Dermis microvascular lymphatic vessel endothelial cell (primary cell): ENCODE data around the gene MYCBPAP. TPM values are rescaled to one million over a fixed set of nuclear protein-coding genes. Genes with fewer than 3 reads are reported as not detected.

Experiments
- DNase-seq, 2 donors: peaks; one replicate each; pipeline versions ENCODE4 v3.0.0 to v3.0.0-alpha.2; 2010; ENCODE audit warnings: low read depth in 2 of 2
- total RNA-seq: library from RNA; depleted of rRNA; stranded (reverse); fragments of >200 nt; gene quantifications from 2 replicates; pipeline ENCODE4 v1.2.1, GENCODE V29; 2014

The MYCBPAP gene
- total RNA-seq, 1 donor from 2014 or later: 0.26 TPM

DNA sequence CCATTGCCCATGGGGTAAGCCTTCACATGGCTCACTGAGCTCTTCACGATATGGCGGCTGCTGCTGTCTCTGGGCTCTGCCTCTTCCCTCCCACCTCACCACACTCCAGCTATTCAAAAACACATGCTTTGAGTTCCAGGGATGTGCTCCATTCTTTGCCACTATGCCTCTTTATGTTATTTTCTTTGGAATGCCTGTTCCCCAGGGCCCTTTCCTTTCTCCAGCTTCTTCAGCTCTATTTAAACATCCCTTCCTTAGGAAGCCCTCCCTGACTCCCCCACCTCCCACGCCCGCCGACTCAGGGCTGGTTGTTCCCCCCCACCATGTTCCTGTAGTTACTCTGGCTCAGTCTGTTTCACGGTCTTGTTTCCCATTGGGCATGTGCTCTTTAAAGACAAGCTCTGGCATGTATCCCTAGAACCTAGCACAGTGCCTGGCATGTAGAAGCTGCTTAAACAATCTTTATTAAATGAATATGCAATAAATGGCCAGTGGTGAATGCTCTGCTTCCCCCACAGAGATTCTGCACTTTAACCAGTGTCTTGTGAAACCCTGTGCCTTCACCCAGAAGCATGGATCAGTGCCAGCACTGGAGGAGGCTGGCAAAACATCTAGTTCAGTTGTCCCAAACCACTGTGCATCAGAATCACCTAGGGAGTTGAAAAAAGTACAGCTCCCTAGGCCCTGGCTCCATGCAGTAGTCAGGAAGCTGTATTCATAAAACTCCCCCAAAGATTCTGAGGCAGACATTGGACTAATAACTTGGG lies 6.9 kb downstream of the MYCBPAP start:
- peak in 1 of 2 donors; percentile 35 for DNase-seq

DNA sequence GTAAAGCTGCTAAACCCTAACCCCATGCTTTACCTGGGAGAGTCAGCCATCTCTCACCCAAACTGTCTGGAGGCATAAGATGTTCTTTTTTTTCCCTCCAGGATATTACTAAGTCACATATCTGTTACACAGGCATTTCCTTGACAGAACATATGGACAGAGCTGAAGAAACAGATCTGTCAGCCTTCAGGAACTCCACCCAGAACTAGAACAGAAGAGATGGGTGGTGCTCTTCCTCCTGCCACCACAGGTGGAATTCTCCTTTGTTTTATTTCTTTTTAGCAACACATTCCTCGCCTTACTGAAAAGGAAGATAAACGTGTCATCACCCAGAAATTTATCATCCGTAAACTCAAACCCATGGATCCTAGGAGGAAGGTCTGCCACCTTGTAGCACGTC lies 8.8 kb downstream of the MYCBPAP start:
- peak in 1 of 2 donors; percentile 45 for DNase-seq

DNA sequence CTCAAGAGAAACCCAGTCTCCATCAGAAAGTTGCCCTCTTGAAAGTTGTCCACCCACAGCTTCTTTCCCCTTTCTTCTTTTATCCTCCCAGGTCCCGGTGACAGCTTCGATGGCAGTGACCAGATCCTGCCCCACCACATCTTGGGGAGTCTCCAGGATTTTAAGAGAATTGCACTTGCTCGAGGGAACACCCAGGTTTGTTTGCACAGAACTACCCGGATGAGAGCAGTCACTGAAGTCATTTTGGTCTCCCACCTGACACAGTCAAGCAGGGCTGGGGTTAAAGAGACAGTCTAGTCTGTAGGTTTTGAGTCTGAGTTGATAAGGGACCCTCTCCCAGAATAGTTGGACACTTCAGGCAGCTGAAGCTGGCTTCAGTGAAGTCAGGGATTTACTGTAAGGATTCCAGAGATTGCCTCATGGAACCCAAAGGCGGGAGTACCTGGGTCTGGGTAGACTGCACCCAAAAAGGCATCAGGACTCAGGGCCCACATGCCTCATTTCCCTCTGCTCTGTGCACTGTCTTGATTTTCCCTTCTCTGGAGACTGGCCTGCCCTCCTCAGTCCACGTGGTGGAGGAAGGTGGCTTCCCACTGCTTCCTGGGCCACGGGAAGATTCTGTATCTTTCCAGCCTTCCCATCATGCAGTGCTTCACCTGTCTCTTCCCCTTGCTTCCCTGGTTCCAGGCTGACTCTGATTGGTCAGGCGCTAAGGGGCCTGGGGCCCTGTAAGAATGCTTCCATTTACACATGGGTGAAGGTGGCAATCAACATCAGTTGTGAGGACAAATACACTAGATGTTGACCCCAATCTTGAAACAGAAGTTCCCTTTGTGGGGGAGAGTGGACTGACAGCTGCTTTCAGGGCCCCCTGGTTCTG lies 9.5 kb downstream of the MYCBPAP start:
- no peak for DNase-seq

DNA sequence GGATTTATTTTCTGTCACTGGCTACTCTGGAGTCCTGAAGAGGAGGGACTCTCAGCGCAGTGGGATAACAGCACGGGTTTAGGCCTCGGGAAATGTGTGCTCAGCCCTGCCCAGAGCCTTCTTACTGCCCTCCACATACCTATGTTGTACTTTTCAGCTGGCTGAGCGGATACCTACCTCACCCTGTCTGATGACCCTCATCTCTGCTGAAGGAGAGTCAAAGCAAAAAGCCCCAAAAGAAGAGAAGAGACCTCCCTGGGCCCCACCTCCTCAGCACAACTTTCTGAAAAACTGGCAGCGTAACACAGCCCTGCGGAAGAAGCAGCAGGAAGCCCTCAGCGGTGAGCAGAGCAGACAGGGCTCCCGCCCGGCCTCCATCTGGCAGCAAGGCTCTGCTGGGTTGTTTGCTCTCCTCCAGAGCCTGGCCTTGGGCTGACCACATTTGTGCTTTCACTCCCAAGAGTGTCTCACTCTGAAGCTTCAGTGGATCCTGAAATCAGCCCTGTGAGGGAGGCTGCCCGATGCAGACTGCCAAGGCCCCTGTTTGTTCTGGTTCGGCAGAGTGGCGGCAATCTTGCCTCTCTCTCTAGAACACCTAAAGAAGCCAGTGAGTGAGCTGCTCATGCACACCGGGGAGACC lies 10.3 kb downstream of the MYCBPAP start:
- no peak for DNase-seq

DNA sequence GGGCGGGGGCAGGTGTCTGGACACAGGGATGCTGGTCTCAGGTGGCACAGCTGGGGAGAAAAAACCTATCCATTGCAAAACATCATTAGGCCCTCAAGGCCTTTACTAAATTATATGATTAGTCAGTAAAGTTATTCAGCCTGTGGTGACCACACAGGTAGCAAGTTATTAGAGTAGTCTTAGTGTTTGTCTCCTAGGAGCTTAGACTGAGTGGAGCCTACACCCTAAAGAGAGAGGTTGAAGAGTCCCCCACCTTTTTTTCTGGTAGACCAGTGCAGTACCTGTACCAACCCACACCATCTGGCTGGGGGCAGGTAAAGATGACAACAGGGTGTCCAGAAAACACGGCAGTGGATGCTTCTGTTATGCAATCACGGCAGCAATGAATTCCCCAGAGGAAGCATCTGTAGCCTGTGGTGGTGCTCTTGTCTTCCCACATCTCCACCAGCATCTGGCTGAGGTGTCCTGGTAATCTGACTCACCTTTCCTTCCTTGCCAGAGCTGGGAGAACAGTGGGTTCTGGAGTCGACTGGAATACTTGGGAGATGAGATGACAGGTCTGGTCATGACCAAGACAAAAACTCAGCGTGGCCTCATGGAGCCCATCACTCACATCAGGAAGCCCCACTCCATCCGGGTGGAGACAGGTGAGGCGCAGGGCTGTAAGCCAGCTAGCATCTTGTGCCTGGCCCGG lies 11.0 kb downstream of the MYCBPAP start:
- DNase-seq: peak in 1 of 2 donors; percentile 57

DNA sequence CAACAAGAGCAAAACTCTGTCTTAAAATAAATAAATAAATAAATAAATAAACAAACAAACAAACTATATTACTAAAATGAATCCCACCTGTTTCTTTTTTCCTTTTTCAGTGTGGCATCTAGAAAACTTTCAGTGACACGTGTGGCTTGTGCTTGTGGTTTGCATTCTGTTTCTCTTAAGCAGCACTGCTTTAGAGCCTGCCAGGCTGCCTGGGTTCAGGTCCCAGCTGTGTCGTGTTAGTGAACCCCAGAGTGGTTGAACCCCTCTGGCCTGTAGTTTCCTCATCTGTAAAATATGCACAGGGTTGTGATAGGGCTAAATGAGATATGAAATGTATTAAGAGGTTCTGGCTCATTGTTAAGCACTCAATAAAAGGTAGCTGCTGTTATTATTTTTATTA lies 12.2 kb downstream of the MYCBPAP start:
- DNase-seq: no peak

DNA sequence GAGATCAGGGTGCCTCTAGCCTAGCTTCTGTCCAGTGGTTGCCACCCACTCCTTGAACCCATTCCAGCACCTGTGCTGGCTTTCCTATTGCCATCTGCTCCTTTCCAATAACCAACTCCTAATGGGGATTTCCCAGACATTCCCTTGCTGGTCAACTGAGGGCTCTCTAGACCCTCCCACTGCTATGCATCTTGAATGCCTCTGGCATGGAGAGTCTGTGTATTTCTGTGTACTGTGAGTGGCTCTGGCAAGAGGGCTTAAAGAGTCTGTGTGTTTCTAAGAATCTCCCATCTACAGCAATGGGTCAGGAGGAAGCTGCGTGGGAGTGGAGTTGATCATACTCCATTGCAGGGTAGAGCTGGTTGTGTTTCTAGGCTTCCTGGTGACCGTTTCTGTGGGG lies 13.3 kb downstream of the MYCBPAP start:
- DNase-seq: no peak

DNA sequence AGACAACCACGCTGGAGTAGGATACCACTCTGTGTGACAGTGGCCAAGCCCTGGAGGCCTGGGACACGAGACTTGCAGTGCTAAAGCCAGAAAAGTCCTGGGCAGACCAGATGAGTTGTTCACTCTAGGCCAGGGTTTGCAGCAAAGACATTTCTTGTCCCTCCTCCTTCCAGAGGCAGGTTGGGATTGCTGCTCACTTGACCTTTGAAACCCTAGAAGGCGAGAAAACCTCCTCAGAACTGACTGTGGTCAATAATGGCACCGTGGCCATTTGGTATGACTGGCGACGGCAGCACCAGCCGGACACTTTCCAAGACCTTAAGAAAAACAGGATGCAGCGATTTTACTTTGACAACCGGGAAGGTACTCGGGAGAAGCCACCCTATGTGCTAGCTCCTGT lies 14.5 kb downstream of the MYCBPAP start:
- DNase-seq: no peak

DNA sequence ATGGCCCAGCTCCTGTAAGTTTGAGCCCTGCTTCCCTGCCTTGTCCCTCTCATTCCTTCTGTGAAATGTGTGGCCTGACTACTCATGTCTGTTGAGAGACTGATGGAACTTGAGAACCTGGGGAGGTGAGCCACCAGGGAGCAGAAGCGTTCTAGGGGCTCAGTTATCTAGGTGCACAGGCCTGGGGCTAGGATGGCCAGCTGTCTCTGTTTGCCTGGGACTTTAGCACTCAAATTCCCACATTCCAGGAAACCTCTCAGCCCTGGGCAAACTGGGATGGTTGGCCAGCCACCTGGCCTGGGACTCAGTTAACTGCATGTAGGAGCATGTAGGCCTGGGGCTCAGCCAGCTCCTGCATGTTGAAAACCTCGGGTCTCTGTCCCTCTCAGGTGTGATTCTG lies 15.0 kb downstream of the MYCBPAP start:
- no peak for DNase-seq

DNA sequence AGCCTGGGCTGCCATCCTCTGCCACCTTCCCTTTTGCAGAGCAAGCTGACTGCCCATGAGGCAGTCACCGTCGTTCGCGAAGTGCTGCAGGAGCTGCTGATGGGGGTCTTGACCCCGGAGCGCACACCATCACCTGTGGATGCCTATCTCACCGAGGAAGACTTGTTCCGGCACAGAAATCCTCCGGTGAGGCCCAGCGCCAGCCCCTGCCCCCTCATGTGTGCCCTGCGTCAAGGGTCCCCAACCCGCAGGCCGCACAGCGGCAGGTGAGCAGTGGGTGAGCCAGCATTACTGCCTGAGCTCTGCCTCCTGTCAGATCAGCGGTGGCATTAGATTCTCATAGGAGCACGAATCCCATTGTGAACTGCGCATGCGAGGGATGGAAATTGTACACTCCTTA lies 16.6 kb downstream of the MYCBPAP start:
- no peak for DNase-seq

DNA sequence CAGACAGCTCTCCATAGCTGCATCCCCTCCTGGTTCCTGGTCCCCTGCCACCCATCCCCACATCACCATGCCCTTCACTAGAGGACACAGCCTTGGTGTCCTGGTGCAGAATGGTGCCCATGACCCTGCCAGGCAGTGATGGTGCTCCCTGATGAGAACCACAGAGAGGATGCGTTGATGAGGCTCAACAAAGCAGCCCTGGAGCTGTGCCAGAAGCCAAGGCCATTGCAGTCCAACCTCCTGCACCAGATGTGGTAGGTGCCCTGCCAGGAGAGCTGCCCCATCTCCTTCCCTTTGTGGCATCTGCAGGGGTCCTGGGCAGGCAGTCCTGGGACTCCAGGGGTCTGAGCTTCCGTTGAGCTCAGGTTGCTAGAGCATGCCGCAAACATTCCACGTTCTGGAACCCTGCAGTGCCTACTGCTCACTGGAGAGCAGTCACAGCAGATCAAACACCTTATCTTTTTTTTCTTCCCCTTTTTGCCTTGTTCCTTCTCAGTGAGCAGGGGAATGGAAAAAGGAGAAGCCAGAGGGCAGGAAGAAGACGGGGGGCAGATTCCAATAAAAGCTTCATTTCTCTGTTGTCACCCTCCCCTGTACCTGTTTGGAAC lies 19.0 kb downstream of the MYCBPAP start:
- DNase-seq: no peak

DNA sequence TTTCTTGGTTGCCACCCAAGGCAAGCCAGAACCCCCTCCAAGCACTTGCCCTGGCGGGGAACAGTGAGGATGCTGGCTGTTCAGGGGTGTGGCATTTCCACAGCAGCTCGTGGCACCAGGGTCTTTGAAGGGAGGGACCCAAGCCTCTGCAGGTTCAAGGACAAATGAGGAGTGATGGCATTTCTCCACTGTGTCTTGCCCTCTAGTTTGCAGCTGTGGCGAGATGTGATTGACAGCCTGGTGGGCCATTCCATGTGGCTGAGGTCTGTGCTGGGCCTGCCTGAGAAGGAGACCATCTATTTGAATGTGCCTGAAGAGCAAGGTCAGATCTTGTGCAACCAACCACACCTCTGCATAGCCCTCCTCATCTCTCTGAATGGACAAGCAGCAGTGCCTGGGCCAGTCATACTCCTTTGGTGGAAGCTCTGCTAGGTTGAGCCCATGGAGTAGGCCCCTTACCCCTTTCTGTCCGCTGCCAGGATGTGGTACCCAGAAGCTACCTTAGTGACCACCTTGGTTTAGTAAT lies 19.8 kb downstream of the MYCBPAP start:
- DNase-seq: no peak

DNA sequence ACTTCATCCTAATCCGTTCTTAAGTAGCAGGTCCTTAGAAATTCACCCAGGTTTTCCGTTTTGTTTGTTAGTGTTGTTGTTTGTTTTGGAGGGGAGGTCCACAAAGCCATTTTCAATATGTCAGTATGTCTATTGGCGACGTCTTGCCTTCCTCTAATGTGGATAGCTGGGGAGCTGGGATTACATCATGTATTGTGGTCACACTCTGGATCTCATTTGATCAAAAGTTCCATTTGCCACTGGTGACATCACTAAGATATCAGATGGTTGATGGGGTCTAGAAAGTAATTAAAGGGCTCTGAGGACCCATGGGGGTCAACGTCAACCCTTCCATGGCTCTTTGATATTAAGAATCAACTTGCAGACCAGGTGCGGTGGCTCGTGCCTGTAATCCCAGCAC lies 21.6 kb downstream of the MYCBPAP start:
- DNase-seq: no peak

DNA sequence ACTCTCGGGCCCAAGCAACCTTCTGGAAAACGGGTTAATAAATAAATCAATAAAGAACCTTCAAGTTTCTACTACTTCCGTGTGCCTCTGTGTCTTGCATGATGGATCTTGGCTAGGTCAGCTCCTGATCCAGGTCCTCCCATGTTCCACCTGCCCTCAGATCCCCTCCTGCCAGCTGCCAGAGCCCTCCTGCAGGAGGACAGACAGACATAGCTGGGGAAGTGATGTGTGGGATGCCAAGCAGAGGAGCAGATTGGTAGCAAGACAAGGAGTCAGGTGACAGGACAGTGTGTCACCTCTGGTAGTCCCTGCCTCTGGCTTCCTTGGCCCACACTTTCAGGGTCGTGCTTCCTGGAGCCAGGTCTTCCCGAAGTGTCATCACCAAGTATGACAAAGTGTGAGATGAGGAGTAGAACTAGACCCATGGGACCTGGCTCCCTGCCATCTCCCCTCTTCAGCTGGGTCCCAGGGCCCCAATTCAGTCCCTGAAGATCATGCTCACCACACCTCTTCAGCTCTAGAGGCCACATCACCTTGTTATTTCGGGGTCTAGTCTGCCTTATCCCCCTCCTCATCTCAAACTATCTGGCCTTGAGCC lies 23.3 kb downstream of the MYCBPAP start:
- no peak for DNase-seq

DNA sequence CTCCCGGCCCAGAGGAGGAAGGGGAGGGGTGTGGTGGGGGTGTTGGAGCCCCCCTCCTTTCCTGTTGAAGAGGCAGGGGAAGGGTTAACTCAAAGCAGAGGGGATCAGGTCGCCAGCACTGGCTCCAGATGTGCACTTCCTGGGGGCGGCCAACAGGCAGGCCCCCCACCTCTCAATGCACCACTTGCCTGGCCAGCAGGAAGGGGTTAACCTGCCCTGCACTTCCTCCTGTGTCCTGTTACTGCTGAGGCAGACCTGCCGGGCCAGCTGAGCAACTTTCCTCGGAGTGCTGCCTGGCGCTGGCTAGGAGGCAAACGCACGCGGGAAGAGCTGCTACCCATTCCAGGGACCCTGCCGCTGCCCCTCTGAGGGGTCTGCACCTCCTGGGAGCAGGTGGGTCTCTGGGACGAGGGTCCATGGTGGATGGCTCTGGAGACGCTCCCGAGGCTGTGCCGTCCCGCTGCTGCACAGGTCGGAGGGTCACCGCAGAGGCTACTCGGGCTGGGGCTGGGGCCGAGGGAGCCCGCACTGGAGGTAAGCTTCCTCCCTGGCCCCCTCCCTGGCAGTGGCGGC lies 24.3 kb downstream of the MYCBPAP start, which contains the start of gene EPN3:
EPN3 (plus strand) TSS at position 284 of the 573 bp plus-strand sequence. CDS start 3,822 bp downstream, outside the sequence.
- DNase-seq: no peak

DNA sequence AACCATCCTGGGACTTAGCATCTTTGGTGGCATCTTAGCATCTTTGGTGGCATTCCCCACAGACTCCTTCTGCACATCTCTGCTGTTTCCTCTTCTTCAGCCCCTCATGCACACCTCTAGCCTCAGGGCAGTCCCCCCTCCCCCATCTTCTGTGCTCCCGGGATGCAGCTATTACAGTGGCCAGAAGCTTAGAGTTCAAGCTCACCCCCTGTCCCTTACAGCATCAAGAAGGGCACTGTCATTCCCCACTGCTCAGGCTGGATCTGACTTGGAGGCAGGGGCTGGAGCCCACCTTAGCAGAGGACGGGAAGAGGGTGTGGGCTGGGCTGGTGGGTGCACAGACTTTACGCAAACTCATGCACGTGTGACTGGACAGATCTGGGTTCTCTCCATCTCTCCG lies 24.9 kb downstream of the MYCBPAP start:
- DNase-seq: no peak

DNA sequence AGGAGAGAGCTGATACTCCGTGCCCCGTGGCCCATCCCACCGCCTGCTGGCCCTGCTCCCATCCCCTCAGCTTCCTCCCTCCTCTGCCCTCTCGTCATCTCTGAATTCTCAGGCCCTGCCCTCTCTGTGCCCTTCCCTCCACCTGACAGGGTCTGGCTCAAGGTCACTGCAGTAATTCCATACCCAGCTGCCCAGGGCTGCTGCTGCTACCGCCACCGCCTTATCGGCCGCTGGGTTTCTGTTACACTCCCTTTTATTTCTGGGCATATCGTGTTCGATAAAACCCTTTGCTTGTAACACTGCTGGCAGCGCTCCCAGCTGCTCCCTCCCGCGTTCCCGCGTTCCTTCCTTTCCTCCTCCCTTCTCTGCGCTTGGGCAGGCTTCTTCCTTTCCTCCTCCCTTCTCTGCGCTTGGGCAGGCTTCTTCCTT lies 25.5 kb downstream of the MYCBPAP start:
- DNase-seq: no peak

DNA sequence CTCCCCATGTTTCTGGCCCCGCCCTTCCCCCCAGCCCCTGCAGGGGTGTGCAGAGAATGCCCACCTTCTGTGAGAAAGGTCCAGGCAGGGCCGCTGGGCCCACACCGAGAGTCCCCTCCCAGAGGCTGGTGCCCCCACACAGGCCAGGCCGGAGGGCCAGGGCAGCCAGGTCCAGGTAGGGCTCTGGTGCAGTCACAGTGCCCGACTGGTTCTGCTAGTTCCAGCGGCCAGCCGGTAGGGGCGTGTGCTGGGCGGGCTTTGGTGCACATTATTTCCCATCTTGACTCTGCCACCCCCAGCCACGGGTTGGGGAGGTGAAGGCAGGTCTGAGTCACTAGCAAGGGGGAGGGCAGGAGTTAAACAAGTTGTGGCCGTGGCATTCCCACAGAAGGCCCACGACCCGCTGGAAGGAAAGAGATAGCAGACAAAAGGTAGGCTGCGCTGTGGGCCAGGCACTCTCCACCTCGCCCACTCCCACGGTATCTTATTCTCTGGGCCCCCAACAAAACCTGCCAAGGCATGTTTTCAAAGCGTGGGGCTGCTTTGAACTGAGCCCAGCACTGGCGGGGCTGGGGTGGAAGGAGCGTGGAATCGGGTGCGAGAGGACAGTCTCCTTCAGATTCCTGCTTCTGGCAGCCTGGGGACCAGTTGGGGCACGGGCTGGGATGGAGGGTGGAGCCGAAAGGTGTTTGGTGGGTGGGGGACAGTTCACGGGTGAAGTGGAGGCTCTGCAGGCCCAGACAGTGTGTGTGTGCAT lies 26.2 kb downstream of the MYCBPAP start:
- peak in 1 of 2 donors; percentile 26 for DNase-seq

DNA sequence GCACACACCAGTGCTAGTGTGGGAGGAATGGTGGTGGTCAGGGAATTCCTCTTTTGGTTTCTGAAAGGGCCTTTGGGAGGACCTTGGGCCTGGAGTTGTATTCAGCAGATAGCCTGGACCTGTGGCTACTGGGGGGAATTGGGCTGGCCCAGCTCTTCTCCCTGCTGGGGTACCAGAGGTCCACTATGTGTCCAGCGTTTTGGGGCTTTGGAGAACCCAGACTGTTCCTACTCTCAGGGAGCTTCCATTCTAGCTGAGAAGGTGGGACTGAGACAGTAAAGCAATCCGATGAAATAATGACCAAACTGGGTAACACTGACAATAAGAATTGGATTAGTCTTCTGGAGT lies 26.7 kb downstream of the MYCBPAP start:
- no peak for DNase-seq
